ENCODE data around the gene C11orf54. TPM values are rescaled to one million over a fixed set of nuclear protein-coding genes. Genes with fewer than 3 reads are reported as not detected.

Gene C11orf54
- total RNA-seq (2022; extraction: Qiagen RNA extraction), result 14.0 to 18.7 TPM (median 14.2 TPM) in 5 replicates

GRCh38 chr11:93741094-93741881, at the start of gene C11orf54, which contains the start of gene TAF1D:
Gene C11orf54, plus strand, starts transcription at chr11:93741672. Its CDS starts 5,722 bp downstream, at chr11:93747394.
Gene TAF1D, minus strand, starts transcription at chr11:93741495. Its CDS starts 2,191 bp downstream, at chr11:93739304.

GRCh38 chr11:93784145-93784934, 42.9 kb downstream of the C11orf54 start, which contains the start of gene MED17:
Gene MED17, plus strand, starts transcription at chr11:93784282. Its CDS starts 232 bp downstream, at chr11:93784514.

Other genes starting within 250 kb of the C11orf54 start
- 18.8 to 23.0 TPM (median 21.5 TPM) in 5 replicates for gene SMCO4, start 198.3 kb upstream of the C11orf54 start, total RNA-seq (2022; extraction: Qiagen RNA extraction)
- 5.6 to 8.4 TPM (median 6.1 TPM) in 5 replicates for gene CEP295, start 80.0 kb upstream of the C11orf54 start, total RNA-seq (2022; extraction: Qiagen RNA extraction)
- 89.4 to 97.8 TPM (median 95.5 TPM) in 5 replicates for gene TAF1D, start 177 bp upstream of the C11orf54 start, total RNA-seq (2022; extraction: Qiagen RNA extraction)
- 20.1 to 25.3 TPM (median 22.7 TPM) in 5 replicates for gene MED17, start 42.6 kb downstream of the C11orf54 start, total RNA-seq (2022; extraction: Qiagen RNA extraction)
- gene VSTM5, start 108.9 kb downstream of the C11orf54 start, total RNA-seq (2022; extraction: Qiagen RNA extraction), result not detected in 5 replicates